A549 (cell line): ENCODE data around the gene ELL. TPM values are rescaled to one million over a fixed set of nuclear protein-coding genes. Genes with fewer than 3 reads are reported as not detected.

Source experiments
- ATAC-seq, 2 experiments: fragments of 200-7000 bp in 1 of 2; fragments of >200 bp in 1 of 2; cut with Nextera tagmentation in 1 of 2; cut with Tn5 transposase in 1 of 2; 3 replicates each; pipeline versions ENCODE4 v1.8.0 to v1.9.1; 2018 to 2020; ENCODE audit warnings: mild to moderate bottlenecking in 1 of 2, moderate library complexity in 1 of 2
- CTCF ChIA-PET: fragments of 300-600 bp; sonication (Branson Sonifier 250); formaldehyde crosslinking; extraction: SDS; loops from one replicate; lab custom pipeline; 2021; ENCODE audit warnings: antibody characterized with exemption, inconsistent platforms; lab: Yijun Ruan, JAX
- POLR2A ChIA-PET: fragments of 350-600 bp; formaldehyde crosslinking; extraction: SDS; loops from one replicate; lab custom pipeline; 2021; ENCODE audit warnings: antibody characterized with exemption, inconsistent platforms; lab: Yijun Ruan, JAX
- DNase-seq, 2 experiments: peaks; one replicate each; pipeline versions ENCODE4 v3.0.0 to v3.0.0-alpha.2; 2011 to 2016; ENCODE audit warnings: low read depth in 1 of 2, low spot score in 1 of 2
- FAIRE-seq: peaks from 2 replicates; lab custom pipeline; 2011; peaks lifted over from hg19 to GRCh38; lab: Jason Lieb, UNC
- H3K27ac ChIP-seq, 2 experiments: fragments of >200 bp; sonication (Bioruptor Twin); formaldehyde crosslinking; 3 replicates each; pipeline ENCODE4 v1.5.1; 2016 to 2017
- H3K4me1 ChIP-seq: fragments of >200 bp; sonication (Bioruptor Twin); formaldehyde crosslinking; 3 replicates; pipeline ENCODE4 v1.6.1; 2016
- H3K4me2 ChIP-seq: fragments of >200 bp; sonication (Bioruptor Twin); formaldehyde crosslinking; 3 replicates; pipeline ENCODE4 v1.6.1; 2016
- H3K4me3 ChIP-seq: fragments of >200 bp; sonication (Bioruptor Twin); formaldehyde crosslinking; 3 replicates; pipeline ENCODE4 v1.5.1; 2016
- H3K9me3 ChIP-seq: fragments of >200 bp; sonication (Bioruptor Twin); formaldehyde crosslinking; 3 replicates; pipeline ENCODE4 v1.6.1; 2016
- BHLHE40 ChIP-seq: IDR thresholded peaks from 2 replicates; pipeline ENCODE4 v1.6.1; 2012; ENCODE audit warnings: low read depth, low read length, inconsistent platforms
- CHD2 ChIP-seq: fragments of 150-350 bp; IDR thresholded peaks from 2 replicates; pipeline ENCODE4 v1.6.1; 2014; ENCODE audit warnings: low read length; ENCODE audit not compliant: partially characterized antibody
- CHD4 ChIP-seq: fragments of 200-600 bp; sonication (generic); IDR thresholded peaks from 2 replicates; pipeline ENCODE4 v1.6.1; 2016; ENCODE audit warnings: antibody characterized with exemption, mild to moderate bottlenecking, borderline replicate concordance
- EHF ChIP-seq: fragments of 250-450 bp; sonication (Bioruptor Pico); IDR thresholded peaks from 2 replicates; pipeline ENCODE4 v1.5.0; 2020; ENCODE audit warnings: mild to moderate bottlenecking
- FOXS1 ChIP-seq: fragments of 250-450 bp; sonication (Bioruptor Pico); IDR thresholded peaks from 2 replicates; pipeline ENCODE4 v1.5.0; 2020; ENCODE audit warnings: mild to moderate bottlenecking, moderate library complexity
- GATA3 ChIP-seq: IDR thresholded peaks from 2 replicates; pipeline ENCODE4 v1.6.1; 2012; ENCODE audit warnings: borderline replicate concordance
- HDAC2 ChIP-seq: fragments of 200-600 bp; sonication (generic); IDR thresholded peaks from 2 replicates; pipeline ENCODE4 v1.6.1; 2016
- MYC ChIP-seq: IDR thresholded peaks from 2 replicates; pipeline ENCODE4 v1.6.1; 2012; ENCODE audit warnings: mild to moderate bottlenecking, inconsistent platforms, low read length, improper control_type of control experiment, borderline replicate concordance
- PHF8 ChIP-seq: fragments of 200-600 bp; sonication (generic); IDR thresholded peaks from 2 replicates; pipeline ENCODE4 v1.6.1; 2016; ENCODE audit warnings: low read depth, mild to moderate bottlenecking, antibody characterized with exemption, moderate library complexity, borderline replicate concordance
- POLR2A ChIP-seq: IDR thresholded peaks from 2 replicates; pipeline ENCODE4 v1.6.1; 2012; ENCODE audit warnings: mild to moderate bottlenecking, low read length
- RARB ChIP-seq: fragments of 250-450 bp; sonication (Bioruptor Pico); IDR thresholded peaks from 2 replicates; pipeline ENCODE4 v1.8.0; 2021; ENCODE audit warnings: mild to moderate bottlenecking, moderate library complexity
- TFCP2L1 ChIP-seq: fragments of 250-450 bp; sonication (Bioruptor Pico); IDR thresholded peaks from 2 replicates; pipeline ENCODE4 v1.5.0; 2021; ENCODE audit warnings: mild to moderate bottlenecking
- TP53 ChIP-seq: fragments of 250-450 bp; sonication (Bioruptor Pico); IDR thresholded peaks from 2 replicates; pipeline ENCODE4 v1.5.0; 2021; ENCODE audit warnings: mild to moderate bottlenecking, moderate library complexity
- ZFP36 ChIP-seq: fragments of 450-650 bp; IDR thresholded peaks from 2 replicates; pipeline ENCODE4 v1.6.1; 2014; ENCODE audit warnings: borderline replicate concordance; ENCODE audit not compliant: partially characterized antibody
- WGBS: methylation state at CpG from one replicate; pipeline ENCODE4 v1.1.6; 2017; ENCODE audit errors: missing lambda C conversion rate; 5-methylcytosine and 5-hydroxymethylcytosine counted together
- polyA plus RNA-seq, 4 experiments: library from polyadenylated mRNA; depleted of rRNA in 3 of 4; stranded (reverse); fragments of >200 nt; fragmentation: RNase III in 1 of 4; extraction: RNeasy Plus Mini Kit Qiagen cat#74134 plus additional on column Dnase treatment in 1 of 4; gene quantifications; 2 replicates in 3 of 4; 3 replicates in 1 of 4; pipeline ENCODE4 v1.2.3, GENCODE V29; 2011 to 2017
- TF ChIP-seq, protein P1 (sequence below): fragments of 450-650 bp; IDR thresholded peaks from 2 replicates; pipeline ENCODE4 v1.6.1; 2014; ENCODE audit warnings: antibody characterized with exemption
- TF ChIP-seq, protein P2 (sequence below): fragments of 250-450 bp; sonication (Bioruptor Pico); IDR thresholded peaks from 2 replicates; pipeline ENCODE4 v1.5.0; 2021; ENCODE audit warnings: mild to moderate bottlenecking, moderate library complexity, borderline replicate concordance
- TF ChIP-seq, protein P3 (sequence below): fragments of >200 bp; sonication (Bioruptor Twin); formaldehyde crosslinking; IDR thresholded peaks from 2 replicates; pipeline ENCODE4 v1.6.1; 2016
- TF ChIP-seq, protein P4 (sequence below): fragments of 200-600 bp; sonication (generic); IDR thresholded peaks from 2 replicates; pipeline ENCODE4 v1.6.1; 2016; ENCODE audit warnings: antibody characterized with exemption, mild to moderate bottlenecking, moderate library complexity
- TF ChIP-seq, protein P5 (sequence below): fragments of >200 bp; sonication (Bioruptor Twin); formaldehyde crosslinking; IDR thresholded peaks from 3 replicates; pipeline ENCODE4 v1.5.1; 2016
- TF ChIP-seq, protein P6 (sequence below): IDR thresholded peaks from 2 replicates; pipeline ENCODE4 v1.6.1; 2012

The ELL gene
- polyA plus RNA-seq, 2 of the 4 experiments (the other 2 are of a cell fraction) = 1.6 to 3.6 TPM

DNA sequence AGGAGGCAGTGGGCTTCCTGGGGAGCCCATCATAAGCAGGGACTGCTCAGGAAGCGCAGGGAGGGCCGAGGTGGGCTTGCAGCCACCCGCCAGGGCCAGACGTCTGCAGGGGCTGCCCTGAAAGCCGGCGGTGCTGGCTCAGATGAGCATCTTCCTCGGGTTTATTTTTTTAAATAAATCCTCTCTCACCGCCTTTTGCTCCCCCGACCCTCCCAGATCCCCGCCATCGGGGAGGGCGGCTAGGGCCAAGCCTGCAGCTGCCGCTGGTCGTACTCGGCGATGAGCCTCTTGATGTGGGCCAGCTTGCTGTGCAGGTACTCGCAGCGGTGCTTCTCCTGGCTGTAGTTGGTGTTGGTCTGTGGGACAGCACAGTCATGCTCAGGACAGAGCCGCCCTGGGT, 77.4 kb downstream of the ELL start:
- DNase-seq (no peak), ATAC-seq (no peak), FAIRE-seq (no peak)
- peaks cover 16% of the 10 kb centered on the region for H3K4me1 ChIP-seq
- no peak overlapping the region for H3K27ac ChIP-seq
- ChIA-PET POLR2A (no interaction called here), CTCF (interaction anchor here (1.3 to 11.3 kb wide), 3 partner anchors 17 to 144 kb away, joined by 4 to 168 read pairs (median 4); partner anchors contain the start of gene REX1BD)
- no peaks in the 10 kb centered on the region for H3K9me3 ChIP-seq
- TF ChIP-seq, protein P1, sequence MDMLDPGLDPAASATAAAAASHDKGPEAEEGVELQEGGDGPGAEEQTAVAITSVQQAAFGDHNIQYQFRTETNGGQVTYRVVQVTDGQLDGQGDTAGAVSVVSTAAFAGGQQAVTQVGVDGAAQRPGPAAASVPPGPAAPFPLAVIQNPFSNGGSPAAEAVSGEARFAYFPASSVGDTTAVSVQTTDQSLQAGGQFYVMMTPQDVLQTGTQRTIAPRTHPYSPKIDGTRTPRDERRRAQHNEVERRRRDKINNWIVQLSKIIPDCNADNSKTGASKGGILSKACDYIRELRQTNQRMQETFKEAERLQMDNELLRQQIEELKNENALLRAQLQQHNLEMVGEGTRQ = no peak
- TF ChIP-seq TFCP2L1 (CRISPR knock-in tag) (no peak), TP53 (no peak), EHF (CRISPR knock-in tag) (no peak), PHF8 (no peak), CHD4 (no peak), MYC (no peak), BHLHE40 (no peak), FOXS1 (CRISPR knock-in tag) (no peak), GATA3 (no peak), RARB (no peak), POLR2A (no peak)
- TF ChIP-seq, protein P2, sequence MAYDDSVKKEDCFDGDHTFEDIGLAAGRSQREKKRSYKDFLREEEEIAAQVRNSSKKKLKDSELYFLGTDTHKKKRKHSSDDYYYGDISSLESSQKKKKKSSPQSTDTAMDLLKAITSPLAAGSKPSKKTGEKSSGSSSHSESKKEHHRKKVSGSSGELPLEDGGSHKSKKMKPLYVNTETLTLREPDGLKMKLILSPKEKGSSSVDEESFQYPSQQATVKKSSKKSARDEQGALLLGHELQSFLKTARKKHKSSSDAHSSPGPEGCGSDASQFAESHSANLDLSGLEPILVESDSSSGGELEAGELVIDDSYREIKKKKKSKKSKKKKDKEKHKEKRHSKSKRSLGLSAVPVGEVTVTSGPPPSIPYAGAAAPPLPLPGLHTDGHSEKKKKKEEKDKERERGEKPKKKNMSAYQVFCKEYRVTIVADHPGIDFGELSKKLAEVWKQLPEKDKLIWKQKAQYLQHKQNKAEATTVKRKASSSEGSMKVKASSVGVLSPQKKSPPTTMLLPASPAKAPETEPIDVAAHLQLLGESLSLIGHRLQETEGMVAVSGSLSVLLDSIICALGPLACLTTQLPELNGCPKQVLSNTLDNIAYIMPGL (CRISPR knock-in tag) = no peak
- TF ChIP-seq, protein P3, sequence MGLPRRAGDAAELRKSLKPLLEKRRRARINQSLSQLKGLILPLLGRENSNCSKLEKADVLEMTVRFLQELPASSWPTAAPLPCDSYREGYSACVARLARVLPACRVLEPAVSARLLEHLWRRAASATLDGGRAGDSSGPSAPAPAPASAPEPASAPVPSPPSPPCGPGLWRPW = no peak
- TF ChIP-seq, protein P4, sequence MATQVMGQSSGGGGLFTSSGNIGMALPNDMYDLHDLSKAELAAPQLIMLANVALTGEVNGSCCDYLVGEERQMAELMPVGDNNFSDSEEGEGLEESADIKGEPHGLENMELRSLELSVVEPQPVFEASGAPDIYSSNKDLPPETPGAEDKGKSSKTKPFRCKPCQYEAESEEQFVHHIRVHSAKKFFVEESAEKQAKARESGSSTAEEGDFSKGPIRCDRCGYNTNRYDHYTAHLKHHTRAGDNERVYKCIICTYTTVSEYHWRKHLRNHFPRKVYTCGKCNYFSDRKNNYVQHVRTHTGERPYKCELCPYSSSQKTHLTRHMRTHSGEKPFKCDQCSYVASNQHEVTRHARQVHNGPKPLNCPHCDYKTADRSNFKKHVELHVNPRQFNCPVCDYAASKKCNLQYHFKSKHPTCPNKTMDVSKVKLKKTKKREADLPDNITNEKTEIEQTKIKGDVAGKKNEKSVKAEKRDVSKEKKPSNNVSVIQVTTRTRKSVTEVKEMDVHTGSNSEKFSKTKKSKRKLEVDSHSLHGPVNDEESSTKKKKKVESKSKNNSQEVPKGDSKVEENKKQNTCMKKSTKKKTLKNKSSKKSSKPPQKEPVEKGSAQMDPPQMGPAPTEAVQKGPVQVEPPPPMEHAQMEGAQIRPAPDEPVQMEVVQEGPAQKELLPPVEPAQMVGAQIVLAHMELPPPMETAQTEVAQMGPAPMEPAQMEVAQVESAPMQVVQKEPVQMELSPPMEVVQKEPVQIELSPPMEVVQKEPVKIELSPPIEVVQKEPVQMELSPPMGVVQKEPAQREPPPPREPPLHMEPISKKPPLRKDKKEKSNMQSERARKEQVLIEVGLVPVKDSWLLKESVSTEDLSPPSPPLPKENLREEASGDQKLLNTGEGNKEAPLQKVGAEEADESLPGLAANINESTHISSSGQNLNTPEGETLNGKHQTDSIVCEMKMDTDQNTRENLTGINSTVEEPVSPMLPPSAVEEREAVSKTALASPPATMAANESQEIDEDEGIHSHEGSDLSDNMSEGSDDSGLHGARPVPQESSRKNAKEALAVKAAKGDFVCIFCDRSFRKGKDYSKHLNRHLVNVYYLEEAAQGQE = no peak
- TF ChIP-seq, protein P5, sequence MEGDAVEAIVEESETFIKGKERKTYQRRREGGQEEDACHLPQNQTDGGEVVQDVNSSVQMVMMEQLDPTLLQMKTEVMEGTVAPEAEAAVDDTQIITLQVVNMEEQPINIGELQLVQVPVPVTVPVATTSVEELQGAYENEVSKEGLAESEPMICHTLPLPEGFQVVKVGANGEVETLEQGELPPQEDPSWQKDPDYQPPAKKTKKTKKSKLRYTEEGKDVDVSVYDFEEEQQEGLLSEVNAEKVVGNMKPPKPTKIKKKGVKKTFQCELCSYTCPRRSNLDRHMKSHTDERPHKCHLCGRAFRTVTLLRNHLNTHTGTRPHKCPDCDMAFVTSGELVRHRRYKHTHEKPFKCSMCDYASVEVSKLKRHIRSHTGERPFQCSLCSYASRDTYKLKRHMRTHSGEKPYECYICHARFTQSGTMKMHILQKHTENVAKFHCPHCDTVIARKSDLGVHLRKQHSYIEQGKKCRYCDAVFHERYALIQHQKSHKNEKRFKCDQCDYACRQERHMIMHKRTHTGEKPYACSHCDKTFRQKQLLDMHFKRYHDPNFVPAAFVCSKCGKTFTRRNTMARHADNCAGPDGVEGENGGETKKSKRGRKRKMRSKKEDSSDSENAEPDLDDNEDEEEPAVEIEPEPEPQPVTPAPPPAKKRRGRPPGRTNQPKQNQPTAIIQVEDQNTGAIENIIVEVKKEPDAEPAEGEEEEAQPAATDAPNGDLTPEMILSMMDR = no peak
- H3K4me2 ChIP-seq = no peak overlapping the region
- WGBS = 95% methylated on average over 18 of the region's 19 CpGs
- H3K4me3 ChIP-seq = no peak overlapping the region

DNA sequence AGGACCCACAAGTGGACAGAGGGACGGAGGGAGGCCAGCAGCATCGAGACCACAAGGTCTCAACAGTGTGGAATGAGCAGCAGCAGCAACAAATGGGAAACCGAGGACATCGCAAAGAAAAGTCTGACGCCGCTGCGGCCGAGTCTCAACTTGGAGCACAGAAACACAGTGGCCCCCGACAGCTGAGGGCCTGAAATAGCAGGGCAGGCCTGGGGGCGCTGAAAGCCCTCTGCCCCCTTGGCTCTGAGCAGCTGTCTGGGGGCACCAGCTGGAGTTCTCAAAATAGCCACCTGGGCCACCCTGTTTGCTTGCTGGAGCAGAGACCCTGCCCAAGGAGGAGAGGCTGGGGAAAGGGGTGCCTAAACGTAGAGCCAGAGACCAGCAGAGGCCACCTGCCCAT, 78.0 kb downstream of the ELL start:
- Histone ChIP-seq H3K27ac (no peak overlapping the region), H3K9me3 (no peaks in the 10 kb centered on the region), H3K4me1 (peaks cover 23% of the 10 kb centered on the region), H3K4me3 (no peak overlapping the region), H3K4me2 (no peak overlapping the region)
- ChIA-PET CTCF (interaction anchor here (1.3 to 11.3 kb wide), 4 partner anchors 8 to 145 kb away, joined by 4 to 168 read pairs (median 8); partner anchors contain the start of gene REX1BD), POLR2A (no interaction called here)
- no peak for ATAC-seq
- WGBS = 95% methylated on average over 10 of the region's 11 CpGs
- no peak for DNase-seq
- no peak for FAIRE-seq
- no peak for TF ChIP-seq CHD2
- TF ChIP-seq, protein P4 = no peak
- TF ChIP-seq, protein P6, sequence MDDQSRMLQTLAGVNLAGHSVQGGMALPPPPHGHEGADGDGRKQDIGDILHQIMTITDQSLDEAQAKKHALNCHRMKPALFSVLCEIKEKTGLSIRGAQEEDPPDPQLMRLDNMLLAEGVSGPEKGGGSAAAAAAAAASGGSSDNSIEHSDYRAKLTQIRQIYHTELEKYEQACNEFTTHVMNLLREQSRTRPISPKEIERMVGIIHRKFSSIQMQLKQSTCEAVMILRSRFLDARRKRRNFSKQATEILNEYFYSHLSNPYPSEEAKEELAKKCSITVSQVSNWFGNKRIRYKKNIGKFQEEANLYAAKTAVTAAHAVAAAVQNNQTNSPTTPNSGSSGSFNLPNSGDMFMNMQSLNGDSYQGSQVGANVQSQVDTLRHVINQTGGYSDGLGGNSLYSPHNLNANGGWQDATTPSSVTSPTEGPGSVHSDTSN = no peak
- TF ChIP-seq ZFP36 = no peak
- no peak for TF ChIP-seq EHF (CRISPR knock-in tag)
- TF ChIP-seq, protein P2 (CRISPR knock-in tag) = no peak
- TF ChIP-seq HDAC2 = no peak
